ENCODE results near the gene RUNDC1.

Gene RUNDC1

DNA sequence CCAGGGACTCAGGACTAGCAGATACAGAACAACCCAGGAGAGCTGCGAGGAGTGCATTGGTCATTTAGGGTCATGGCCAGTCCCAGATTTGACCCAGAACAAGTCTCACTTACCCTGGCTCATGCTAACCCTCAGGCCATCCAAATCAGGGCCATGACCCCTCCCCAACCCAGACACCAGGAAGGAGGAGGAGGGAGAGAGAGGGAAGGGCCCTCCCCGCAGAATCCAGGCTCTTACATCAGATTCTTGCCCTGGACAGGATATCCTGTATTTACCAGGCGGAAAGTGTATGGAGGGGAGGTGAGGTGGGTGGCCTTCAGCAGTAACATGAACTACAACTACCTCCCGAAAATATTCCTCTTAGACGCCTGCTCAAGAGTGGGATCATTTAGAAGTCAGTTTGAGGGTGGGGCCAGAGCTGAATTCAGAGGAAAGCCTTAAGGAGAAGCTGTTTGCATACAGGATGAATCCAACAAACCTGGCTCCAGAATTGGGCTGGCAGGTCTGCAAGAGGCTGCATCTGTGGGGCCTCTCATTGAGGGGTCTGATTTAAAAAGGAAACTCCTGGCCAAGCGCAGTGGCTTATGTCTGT lies 39.8 kb downstream of the RUNDC1 start:
- DNase-seq = no peak

DNA sequence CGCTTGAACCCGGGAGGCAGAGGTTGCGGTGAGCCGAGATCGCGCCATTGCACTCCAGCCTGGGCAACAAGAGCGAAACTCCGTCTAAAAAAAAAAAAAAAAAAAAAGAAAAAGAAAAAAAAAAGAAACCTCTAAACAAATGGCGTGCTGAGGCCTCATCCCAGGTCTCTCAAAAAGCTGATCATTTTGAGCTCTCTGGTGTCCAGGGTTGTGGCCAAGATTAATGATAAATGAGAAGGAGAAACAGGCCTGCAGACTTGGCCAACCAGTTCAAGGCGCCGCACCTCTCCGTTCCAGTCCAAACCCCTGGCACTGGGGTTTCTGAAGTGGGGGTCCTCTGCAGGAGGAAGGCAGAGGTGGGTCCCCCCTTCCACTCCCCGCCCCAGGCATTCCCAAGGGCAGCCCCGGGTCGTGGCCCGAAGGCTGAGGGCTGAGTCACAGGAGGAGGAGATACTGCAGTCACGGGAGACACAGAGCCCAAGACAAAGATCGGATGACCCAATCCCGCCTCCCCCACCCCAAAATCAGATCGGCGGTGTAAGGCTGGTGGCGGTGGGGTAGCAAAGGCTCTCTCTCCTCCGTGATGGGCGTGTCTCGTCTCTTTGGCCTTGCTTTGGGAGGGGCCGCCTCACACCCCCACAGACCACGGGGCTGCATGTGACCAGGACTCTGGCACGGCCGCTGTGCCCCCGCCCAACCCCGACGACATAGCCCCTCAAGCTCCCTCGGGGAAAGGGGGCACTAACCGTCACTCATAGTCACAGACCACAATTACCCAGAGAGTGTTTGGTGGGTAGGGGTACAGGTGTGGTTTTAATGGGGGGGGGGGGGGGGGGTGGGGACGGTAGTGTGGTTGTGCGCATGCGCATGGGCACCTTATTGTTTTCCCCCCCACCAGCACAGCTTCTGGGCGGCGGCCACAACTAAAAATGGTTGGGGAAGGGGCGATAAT lies 40.7 kb downstream of the RUNDC1 start:
- no peak for DNase-seq

DNA sequence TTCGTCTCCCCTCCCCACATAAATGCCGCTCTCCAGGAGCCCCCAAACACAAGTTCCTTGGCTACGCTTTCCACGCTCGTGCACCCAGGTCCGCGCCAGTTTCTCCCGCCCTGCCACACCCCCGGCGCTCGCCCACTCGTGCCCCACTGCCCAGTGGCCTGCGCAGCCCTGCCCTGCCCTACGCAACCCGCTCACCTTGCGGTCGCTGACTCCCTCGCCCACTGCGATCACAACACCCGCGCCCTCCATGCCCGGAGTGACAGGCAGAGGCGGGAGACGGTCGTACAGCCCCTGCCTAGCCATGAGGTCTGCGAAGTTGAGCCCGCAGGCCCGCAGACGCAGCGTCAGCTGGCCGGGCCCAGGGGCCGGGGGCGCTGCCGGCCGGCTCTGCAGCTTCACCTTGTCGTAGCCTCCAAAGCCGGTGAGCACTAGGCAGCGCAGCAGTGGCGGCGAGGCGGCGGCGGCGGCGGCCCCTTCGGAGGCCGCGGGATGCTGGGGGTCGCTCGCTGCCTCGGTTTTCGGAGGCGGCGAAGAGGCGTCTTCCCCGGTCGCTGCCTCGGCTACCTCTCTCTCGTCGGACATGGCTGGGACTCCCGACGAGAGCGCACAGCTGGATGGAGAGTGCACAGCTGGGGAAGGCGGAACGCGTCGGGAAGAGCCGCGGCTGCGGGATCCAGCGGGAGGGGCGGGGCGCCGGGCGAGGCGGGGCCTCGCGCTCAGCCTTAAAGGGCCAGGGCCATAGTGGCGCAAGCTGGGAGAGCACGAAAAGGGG lies 41.6 kb downstream of the RUNDC1 start, which contains the start of gene VAT1:
Gene VAT1, minus strand, starts transcription at position 645 of the 772 bp plus-strand sequence. Its CDS starts 63 bp downstream, at position 582.
- no peak for DNase-seq

DNA sequence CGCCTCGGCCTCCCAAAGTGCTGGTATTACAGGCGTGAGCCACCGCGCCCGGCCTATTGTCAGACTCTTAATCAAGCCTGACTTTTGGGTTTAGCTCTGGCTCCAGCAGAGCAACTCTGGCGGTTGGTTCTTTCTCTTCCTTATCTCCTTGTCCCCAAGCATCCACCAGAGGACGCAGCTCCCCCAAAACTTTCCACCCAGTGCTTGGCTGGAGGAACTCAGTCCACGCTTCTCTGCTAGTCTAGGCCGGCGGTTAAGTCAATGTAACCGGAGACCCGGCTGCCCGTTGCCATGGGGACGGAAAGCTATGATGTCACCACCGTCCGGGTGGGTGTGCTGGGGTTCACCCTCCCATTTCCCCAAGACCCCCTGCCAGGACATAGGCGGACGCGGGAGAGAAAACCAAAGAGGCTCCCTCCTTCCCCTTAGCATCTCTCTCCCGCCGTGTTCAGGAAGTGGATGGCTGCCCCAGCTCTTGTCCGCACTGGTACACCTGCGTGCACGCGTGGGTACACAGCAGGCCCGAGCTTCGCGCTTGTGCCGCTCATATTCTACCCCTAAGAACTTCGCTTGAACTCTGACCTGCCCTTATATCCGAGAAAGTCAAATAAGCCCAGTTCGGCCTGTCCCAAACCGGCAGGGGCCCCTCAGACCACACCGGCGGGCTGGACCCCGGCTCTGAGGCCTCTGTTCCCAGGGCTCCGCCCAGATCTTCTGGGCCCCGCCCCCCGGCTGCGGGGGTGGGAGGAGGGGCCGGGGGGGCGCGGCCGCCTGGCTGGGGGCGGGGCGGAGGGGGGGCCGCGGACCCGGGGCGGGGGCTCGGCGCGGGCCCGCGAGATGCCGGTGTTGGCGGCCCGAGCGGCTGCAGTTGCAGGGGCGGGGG lies 44.3 kb downstream of the RUNDC1 start, which contains the start of gene RND2:
Gene RND2, plus strand, starts transcription at position 825 of the 883 bp plus-strand sequence. CDS start 117 bp downstream, outside the sequence.
- DNase-seq = peak in 1 of 2 experiments; percentile 59

DNA sequence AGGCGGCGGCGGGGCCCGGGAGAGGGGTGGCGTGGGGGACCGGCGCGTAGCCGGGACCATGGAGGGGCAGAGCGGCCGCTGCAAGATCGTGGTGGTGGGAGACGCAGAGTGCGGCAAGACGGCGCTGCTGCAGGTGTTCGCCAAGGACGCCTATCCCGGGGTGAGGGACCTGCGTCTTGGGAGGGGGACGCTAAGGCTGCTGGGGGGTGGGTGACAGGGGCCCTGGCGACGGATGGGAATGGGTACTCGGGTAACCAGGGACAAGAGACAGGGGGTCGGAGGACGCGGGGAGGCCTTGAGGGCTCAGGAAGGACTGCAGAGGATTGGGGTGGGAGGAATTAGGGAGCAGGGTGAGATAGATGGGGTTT lies 44.9 kb downstream of the RUNDC1 start:
- no peak for DNase-seq

DNA sequence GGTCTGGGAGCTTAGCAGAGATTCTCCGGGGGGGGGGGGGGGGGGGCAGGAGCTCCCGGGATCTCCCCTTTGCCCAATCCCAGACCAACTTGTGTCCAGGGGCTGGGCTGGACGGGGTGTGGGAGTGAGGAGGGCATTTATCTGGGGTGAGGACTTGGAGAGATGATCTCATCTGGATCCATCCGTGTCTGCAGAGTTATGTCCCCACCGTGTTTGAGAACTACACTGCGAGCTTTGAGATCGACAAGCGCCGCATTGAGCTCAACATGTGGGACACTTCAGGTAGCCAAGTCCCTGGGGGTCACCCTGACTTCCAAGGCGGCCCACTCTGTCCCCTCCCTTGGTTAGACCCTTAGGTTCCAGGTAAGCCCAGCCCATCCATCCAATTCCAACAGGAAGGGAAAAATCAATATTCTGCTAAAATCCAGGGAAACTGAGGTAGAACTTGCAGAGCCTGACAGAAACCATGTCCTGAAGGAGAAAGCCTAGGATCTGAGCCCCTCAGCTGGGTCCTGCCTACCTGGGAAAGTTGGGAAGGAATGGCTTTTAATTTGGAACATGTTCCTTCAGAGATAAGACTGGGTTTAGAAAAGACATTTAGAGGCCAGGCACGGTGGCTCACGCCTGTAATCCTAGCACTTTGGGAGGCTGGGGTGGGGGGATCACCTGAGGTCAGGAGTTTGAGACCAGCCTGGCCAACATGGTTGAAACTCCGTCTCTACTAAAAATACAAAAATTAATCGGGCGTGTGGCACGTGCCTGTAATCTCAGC lies 45.6 kb downstream of the RUNDC1 start:
- DNase-seq = no peak

DNA sequence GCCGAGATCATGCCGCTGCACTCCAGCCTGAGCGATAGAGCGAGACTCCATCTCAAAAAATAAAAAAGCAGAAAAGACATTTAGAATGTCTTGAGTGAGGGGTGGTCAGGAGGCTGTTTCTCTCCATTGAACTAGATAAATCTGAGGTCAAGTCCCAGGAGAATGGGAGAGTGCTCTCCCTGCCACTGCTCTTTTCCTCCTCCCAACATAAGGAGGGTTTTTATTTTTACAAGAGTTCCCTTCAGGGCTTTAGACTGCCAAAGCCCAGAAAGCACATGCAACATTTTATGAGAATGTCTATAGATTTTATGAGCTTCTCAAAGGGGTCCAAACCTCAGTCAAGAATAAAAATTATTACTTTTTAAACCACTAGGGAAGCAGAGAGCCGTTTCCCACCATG lies 46.2 kb downstream of the RUNDC1 start:
- DNase-seq = no peak

DNA sequence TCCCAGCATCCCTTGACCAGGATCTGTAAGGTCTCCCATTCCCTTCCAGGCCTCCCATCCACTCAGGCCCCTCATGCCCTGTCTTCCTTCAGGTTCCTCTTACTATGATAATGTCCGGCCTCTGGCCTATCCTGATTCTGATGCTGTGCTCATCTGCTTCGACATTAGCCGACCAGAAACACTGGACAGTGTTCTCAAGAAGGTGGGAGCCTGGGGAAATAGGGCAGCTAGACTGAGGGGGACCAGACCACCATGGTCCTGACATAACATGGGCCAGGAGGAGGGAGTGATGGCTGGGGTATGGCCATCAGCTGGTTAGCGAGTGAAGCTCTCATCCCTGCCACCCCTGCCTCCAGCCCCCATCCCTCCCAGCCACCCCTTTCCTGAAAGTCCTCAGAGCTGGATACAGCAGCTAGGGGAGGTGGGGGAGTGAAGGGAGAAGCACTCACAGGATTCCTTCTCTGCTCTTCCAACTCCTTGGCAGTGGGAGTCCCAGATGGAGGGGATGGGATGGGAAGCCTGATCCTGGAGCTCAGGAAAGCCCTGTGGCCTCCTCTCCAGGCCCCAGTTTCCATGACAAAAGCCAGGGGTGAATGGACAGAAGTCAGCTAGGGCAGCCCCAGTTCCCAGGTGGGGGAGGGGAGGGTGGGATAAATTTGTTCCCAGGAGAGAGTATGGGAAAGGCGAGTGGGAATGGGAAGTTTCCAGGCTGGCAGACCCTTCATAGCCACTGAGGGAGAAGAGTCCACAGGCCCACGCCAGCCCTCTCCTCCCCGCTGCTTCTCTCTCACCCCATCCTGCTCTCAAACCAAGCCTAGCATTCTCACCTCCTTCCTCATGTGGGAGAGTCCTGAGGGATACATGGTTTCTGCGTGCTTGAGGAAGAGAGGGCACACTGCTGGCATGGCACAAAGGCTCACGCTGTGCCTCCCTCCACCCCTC lies 47.0 kb downstream of the RUNDC1 start:
- no peak for DNase-seq

DNA sequence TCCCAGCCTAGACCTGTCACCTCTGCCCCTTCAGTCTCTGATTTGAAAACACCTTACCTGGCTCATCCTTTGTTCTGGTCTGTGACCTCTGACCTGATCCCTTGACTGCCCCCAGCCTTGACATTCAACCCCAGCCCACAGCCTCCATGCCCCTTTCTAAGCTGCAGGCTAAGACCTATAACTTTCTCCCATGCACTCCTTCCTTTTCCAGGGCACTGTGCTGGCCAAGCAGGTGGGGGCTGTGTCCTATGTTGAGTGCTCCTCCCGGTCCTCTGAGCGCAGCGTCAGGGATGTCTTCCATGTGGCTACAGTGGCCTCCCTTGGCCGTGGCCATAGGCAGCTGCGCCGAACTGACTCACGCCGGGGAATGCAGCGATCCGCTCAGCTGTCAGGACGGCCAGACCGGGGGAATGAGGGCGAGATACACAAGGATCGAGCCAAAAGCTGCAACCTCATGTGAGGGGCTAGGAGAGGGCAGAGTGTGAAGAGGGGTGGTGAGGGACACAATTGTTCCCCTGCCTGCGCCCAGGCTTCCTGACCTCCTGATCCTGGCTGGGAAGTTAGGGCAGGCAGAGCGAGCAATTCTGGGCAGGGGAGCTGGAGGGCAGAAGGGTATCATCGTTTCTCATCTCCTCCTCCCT lies 48.0 kb downstream of the RUNDC1 start:
- DNase-seq = no peak

DNA sequence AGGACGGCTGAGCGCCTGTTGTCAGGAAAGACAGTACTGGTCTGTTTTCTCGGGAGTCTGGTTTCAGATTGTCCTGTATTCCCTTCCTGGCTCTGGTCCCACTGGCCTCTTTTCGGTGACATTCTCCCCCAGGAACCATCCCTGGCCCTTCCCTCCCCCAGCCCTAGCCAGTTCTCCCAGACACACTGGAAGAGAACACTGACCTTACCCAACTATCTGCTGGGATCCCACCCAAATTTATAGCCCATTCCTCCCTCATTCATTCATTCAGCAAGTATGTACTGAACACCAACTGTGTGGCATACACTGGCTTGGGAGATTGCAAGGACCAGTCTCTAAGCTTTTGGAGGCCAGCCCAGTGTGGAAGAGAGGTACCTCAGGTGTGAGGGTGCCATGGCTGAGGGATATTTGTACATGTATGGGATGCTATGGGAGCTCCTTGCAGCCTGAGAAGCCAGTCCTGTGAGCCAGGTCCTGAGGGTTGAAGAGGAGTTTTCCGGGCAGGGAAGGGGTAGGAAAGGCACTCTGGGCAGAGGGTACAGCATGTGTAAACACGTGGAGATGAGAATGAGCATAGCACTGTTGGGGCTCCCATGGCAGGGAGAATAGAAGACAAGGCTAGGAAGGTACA lies 49.9 kb downstream of the RUNDC1 start:
- no peak for DNase-seq

DNA sequence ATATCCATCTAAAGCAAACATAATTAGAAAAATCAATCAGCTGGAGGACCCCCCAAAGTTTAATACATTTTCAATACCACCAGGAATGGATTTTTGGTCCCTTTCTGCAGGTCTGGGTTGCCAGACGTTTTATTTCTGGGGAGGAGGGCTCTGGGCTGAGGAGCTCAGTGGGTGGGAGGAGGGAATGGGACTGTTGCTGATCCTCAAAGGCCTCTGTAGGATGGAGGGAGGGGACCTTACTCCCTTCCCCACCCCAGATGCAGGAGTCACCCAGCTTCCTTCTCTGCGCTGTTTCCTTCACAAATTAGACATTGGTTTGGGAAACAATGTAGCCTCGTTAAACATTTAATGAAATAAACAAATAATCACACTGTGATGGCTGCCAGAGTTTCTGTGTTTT lies 51.3 kb downstream of the RUNDC1 start:
- no peak for DNase-seq

DNA sequence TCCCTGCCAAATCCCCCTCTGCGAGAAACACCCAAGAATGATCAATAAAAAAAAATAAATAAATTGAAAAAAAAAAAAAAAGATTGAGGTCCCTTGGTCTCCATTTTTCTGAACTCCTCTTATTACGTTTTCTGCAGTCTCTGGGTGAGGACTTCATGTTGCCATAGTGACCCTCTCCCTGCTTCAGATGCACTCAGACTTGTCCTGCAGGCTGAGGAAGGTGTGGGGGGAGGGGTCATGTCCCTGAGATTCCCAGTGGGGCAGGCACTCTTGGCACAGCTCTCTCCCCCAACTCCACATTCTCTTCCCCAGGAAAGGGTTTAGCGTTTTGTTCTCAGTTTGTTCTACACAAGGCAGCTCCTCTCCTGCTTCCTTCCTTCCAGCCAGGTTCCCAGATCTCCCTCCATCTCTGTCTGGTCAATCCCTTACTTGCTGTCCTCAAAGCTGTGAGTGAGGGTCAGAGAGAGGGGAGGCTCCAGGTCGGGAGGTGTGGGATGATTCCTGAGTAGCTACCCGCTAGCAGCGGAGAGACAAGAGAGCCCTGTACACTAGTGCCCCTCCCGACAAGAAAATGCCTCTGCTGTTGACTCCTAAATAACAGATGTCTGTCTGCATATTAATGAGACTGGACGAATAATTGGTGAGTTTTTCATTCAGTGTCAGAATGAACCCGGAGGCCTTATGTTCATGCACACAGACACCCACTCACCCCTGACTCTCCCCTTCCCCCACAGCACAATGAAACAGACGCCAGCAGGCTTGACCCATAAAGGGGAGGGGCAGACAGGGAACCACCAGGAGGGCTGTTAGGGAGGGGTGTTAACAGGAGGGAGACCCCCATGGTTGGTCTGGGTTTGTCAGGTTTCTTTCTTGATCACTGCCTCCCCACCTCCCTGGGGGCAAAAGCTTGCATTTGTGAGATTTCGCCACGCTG lies 53.9 kb downstream of the RUNDC1 start:
- no peak for DNase-seq

DNA sequence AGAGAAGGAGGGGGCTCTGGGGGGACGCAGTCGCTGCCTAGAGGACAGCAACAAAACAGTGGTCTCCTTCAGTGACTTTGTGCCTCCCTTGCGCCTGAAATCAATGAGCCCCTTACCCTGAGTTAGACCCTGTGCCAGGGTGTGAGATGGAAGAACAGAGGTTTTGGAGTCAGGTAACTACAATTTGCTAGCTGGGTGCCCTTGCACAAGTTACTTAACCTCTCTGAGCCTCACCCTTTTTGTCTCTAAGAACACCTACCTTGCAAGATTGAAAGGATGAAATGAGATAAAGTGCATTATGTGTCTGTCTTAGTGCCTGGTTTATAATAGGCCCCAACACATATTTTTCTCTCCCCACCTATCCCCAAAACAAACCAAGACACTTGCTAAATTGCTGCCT lies 54.5 kb downstream of the RUNDC1 start:
- DNase-seq = no peak

DNA sequence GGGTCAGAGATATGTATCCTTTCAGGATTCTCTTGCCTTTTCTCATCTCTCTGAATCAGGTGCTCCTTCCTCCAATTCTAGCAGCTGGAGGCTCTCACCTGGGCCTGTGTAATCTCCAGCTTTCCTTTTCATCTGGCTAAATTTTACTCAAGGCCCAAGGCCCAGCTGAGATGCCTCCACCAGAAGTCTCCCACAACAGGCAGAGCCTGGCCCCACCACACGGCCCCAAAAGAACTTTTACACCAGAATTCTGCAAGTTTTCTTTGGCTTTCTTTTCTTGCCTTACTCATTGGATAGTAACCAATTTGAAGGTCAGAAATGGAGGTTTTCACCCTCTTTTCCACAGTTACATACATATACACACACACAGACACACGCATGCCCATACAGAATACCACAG lies 59.3 kb downstream of the RUNDC1 start:
- DNase-seq = no peak

DNA sequence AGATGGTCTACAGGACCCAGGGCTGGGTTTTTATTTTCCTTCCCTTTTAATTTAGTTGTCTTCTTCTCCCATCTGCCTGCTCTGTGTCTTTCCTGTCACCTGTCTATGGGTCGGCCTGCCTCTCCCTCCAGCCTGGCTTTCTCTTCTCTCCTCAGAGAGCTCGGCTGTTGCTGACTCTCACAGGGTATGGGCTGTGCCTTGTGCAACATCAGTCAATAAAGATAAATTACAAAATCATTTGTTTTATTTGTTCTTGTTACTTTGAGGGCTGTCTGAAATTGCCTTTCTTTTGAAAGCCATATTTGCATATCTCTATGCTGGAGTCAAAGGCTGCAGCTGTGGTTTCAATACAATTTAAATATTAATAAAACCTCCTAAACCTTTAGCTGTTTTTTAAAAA lies 60.3 kb downstream of the RUNDC1 start:
- DNase-seq = no peak

DNA sequence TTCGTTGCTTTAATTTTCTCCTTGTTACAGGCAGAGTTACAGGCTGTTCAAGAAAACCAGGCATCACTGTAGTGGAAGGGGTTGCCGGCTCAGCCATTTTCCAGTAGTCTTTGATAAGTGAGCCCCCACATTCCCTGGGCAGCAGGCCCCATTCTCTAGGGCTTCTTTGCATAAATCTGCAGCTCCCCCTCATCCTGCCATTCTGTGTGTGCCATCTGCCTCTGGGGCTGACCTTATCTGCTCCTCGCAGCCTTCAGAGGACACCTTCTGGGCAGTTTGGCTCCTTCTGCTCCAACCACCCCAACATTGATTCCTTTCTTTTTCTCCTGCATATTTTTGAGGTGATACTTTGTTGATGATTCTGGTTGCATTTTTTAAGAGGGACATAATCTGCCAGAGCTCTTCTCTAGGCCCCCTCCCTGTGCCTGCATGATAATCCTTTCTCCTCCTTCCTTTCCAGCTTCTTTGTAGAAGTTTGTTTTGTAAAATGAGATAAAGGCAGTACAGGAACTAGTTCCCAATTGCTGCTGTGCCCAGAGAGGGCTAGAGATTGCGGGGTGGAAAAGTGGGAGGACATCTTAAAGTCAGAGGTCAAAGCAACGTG lies 61.8 kb downstream of the RUNDC1 start:
- DNase-seq = no peak

Measured in cerebellar nuclear complex (tissue), 1 donor.